HG03139 (cell line): ENCODE results near the gene NHLRC4.
A peak's percentile ranks its signal among the peaks of the same experiment; 100 is the strongest.

Experiments used
- ATAC-seq: cut with Tn5 transposase; IDR thresholded peaks from one replicate; pipeline ENCODE4 v1.9.1; 2021; ENCODE audit not compliant: unreplicated experiment

Gene NHLRC4

GRCh38 chr16:566475-567372 lies at the start of gene NHLRC4:
Gene NHLRC4, plus strand, starts transcription at chr16:567005. Its CDS starts 1,043 bp downstream, at chr16:568048.
- peak; percentile 42 for ATAC-seq

GRCh38 chr16:518858-519257 lies 47.9 kb upstream of the NHLRC4 start:
- ATAC-seq: no peak

GRCh38 chr16:519425-519824 lies 47.4 kb upstream of the NHLRC4 start:
- no peak for ATAC-seq

GRCh38 chr16:519841-520687 lies 46.7 kb upstream of the NHLRC4 start:
- no peak for ATAC-seq

- no peak for ATAC-seq
Observed at GRCh38 chr16:520847-521246, 46.0 kb upstream of the NHLRC4 start.

- no peak for ATAC-seq
Observed at GRCh38 chr16:521381-522210, 45.2 kb upstream of the NHLRC4 start.

- no peak for ATAC-seq
Observed at GRCh38 chr16:522320-523096, 44.3 kb upstream of the NHLRC4 start.

GRCh38 chr16:523097-523741 lies 43.6 kb upstream of the NHLRC4 start:
- no peak for ATAC-seq

GRCh38 chr16:524274-525040 lies 42.3 kb upstream of the NHLRC4 start:
- no peak for ATAC-seq

GRCh38 chr16:525123-525519 lies 41.7 kb upstream of the NHLRC4 start:
- no peak for ATAC-seq

GRCh38 chr16:525520-526180 lies 41.2 kb upstream of the NHLRC4 start:
- ATAC-seq: no peak

GRCh38 chr16:526181-527014 lies 40.4 kb upstream of the NHLRC4 start:
- no peak for ATAC-seq

GRCh38 chr16:527015-527903 lies 39.5 kb upstream of the NHLRC4 start, which contains the start of gene CAPN15:
Gene CAPN15, plus strand, starts transcription at chr16:527712. Its CDS starts 19,127 bp downstream, at chr16:546839.
- ATAC-seq: peak; percentile 52

- peak; percentile 13 for ATAC-seq
Observed at GRCh38 chr16:528111-529011, 38.4 kb upstream of the NHLRC4 start.

- ATAC-seq: no peak
Observed at GRCh38 chr16:529012-529575, 37.7 kb upstream of the NHLRC4 start.
